Transverse colon (tissue), 4 donors: ENCODE measurements around the gene PSTPIP1. TPM values are rescaled to one million over a fixed set of nuclear protein-coding genes. Genes with fewer than 3 reads are reported as not detected.
A peak's percentile ranks its signal among the peaks of the same experiment; 100 is the strongest.

ENCODE experiments used
- DNase-seq: peaks from one replicate; pipeline ENCODE4 v3.0.0-alpha.2; 2019
- H3K27ac ChIP-seq, 4 donors: fragments of 200-600 bp; sonication (generic); 2 replicates each; pipeline ENCODE4 v1.5.1; 2016 to 2018; ENCODE audit warnings: inconsistent platforms in 4 of 4
- H3K27me3 ChIP-seq: fragments of 200-600 bp; sonication (generic); 2 replicates; pipeline ENCODE4 v1.5.1; 2017; ENCODE audit warnings: inconsistent platforms
- H3K36me3 ChIP-seq, 4 donors: fragments of 200-600 bp; sonication (generic); 2 replicates each; pipeline ENCODE4 v1.5.1; 2017 to 2019; ENCODE audit warnings: inconsistent platforms in 4 of 4
- H3K4me1 ChIP-seq, 4 donors: fragments of 200-600 bp; sonication (generic); 2 replicates each; pipeline ENCODE4 v1.5.1; 2017 to 2020; ENCODE audit warnings: inconsistent platforms in 4 of 4
- H3K4me3 ChIP-seq, 4 donors: fragments of 200-600 bp; sonication (generic); 1 replicate in 1 of 4; 2 replicates in 3 of 4; pipeline versions ENCODE4 v1.5.1 to v1.6.1; 2017 to 2019; ENCODE audit warnings: inconsistent platforms in 4 of 4
- H3K9me3 ChIP-seq, 2 donors: fragments of 200-600 bp; sonication (generic); 2 replicates each; pipeline ENCODE4 v1.5.1; 2017 to 2019; ENCODE audit warnings: inconsistent platforms in 2 of 2
- CTCF ChIP-seq, 5 experiments: fragments of 200-600 bp in 3 of 5; fragments of 450-650 bp in 2 of 5; sonication (generic) in 3 of 5; IDR thresholded peaks; 1 replicate in 2 of 5; 2 replicates in 3 of 5; pipeline ENCODE4 v1.5.1; 2016 to 2017; ENCODE audit warnings: antibody characterized with exemption in 5 of 5, inconsistent platforms in 3 of 5, mild to moderate bottlenecking in 2 of 5, moderate library complexity in 1 of 5
- EP300 ChIP-seq: sonication (generic); formaldehyde crosslinking; IDR thresholded peaks from one replicate; pipeline ENCODE4 v1.6.1; 2017; ENCODE audit warnings: antibody characterized with exemption, low read depth
- POLR2A ChIP-seq: fragments of 450-650 bp; IDR thresholded peaks from one replicate; pipeline ENCODE4 v1.6.1; 2016; ENCODE audit warnings: antibody characterized with exemption, mild to moderate bottlenecking, moderate library complexity
- POLR2AphosphoS5 ChIP-seq, 3 donors: sonication (generic); formaldehyde crosslinking; IDR thresholded peaks; one replicate each; pipeline ENCODE4 v1.6.1; 2016; ENCODE audit warnings: antibody characterized with exemption in 3 of 3
- WGBS, 2 donors: methylation state at CpG; one replicate each; pipeline ENCODE4 v1.1.5; 2018; ENCODE audit warnings: low coverage in 1 of 2; 5-methylcytosine and 5-hydroxymethylcytosine counted together
- in situ Hi-C, 4 donors: fragments of 200-750 bp; cut with MboI; loops; one replicate each; pipeline versions ENCODE4 v1.15.0 to v1.15.1; 2017; ENCODE audit warnings: low sequenced_read_pairs in 3 of 4, low pct_ligation_motif_present in 1 of 4, low pct_unique_long_range_greater_than_20kb in 1 of 4
- intact Hi-C: fragments of 100-400 bp; cut with DNase I; formaldehyde crosslinking; loops from one replicate; pipeline ENCODE4 v1.15.1; 2023; ENCODE audit warnings: low total_unique reads
- total RNA-seq, 4 donors: library from RNA; depleted of rRNA; stranded (reverse); fragments of >200 nt; gene quantifications; one replicate each; pipeline ENCODE4 v1.1.0, GENCODE V29; 2016

PSTPIP1 gene
- total RNA-seq, 4 donors from 2014 or later = 1.4 to 35.2 (median 8.7) TPM

- WGBS, 2 donors = 82% methylated on average over 4 of the region's 4 CpGs; no CpG with 5 or more reads in 1 of the 2 donors
- in situ Hi-C loops = no loop called here
- Histone ChIP-seq H3K9me3 (no peaks in the 10 kb centered on the region), H3K36me3 (no peaks in the 10 kb centered on the region), H3K27me3 (no peaks in the 10 kb centered on the region), H3K27ac (no peak overlapping the region), H3K4me3 (no peak overlapping the region), H3K4me1 (peaks cover 0 to 4% (median 0%) of the 10 kb centered on the region in 4 donors)
- DNase-seq = no peak
- intact Hi-C loops = no loop called here
- no peak for TF ChIP-seq EP300
- TF ChIP-seq POLR2A = no peak
- TF ChIP-seq POLR2AphosphoS5 (IDR thresholded peaks at IDR 0.05) = no peak
- no peak for TF ChIP-seq CTCF (IDR thresholded peaks at IDR 0.05)
Observed at GRCh38 chr15:77010857-77011256, 15.9 kb downstream of the PSTPIP1 start.

DNA sequence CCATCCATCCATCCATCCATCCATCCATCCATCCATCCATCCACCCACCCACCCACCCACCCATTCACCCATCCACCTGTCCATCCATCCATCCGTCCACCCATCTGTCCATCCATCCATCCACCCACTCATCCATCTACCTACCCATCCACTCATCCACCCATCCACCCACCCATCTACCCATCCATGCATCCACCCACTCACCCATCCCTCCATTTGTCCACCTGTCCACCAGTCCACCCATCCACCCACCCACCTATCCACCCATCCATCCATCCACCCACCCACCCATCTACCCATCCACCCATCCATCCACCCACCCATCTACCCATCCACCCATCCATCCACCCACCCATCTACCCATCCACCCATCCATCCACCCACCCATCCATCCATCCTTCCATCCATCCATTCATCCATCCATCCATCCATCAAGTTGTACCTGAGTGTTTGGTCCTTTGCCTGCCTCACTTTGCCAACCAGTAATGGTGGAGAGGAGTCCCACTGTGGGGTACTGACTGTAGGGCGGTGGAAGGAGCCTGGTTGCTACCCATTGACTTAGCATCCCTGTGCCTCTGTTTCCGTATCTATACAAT is 17.3 kb downstream of the PSTPIP1 start:
- H3K27ac ChIP-seq = no peak overlapping the region
- in situ Hi-C loops = no loop called here
- no peaks in the 10 kb centered on the region for H3K27me3 ChIP-seq
- no peak overlapping the region for H3K4me3 ChIP-seq
- no peaks in the 10 kb centered on the region for H3K9me3 ChIP-seq
- TF ChIP-seq CTCF (IDR thresholded peaks at IDR 0.05) (no peak), EP300 (no peak), POLR2AphosphoS5 (IDR thresholded peaks at IDR 0.05) (no peak), POLR2A (no peak)
- WGBS, 2 donors = 92 to 100% methylated on average over 1 to 3 of the region's 3 CpGs
- H3K36me3 ChIP-seq = no peaks in the 10 kb centered on the region
- peaks cover 0 to 4% (median 0%) of the 10 kb centered on the region in 4 donors for H3K4me1 ChIP-seq
- intact Hi-C loops = no loop called here
- DNase-seq = no peak

DNA sequence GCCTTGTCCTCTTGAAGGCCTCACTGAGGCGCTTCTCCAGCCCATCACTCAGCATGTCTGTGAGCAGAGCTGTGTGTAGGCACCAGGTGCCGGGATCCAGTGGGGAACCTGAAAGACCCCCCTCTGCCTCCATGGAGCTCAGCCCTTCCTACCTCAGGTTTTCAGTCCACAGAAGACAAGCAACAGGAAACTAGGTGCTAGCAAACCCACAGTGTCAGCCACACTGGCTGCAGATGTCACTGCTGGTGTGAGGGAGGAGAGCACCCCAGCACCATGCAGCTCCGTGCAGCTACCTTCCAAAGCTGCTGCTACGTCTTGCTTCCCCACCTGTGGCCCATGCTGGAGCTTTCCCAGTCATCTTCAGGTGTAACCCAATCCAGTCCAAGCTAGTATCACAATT is 17.9 kb downstream of the PSTPIP1 start:
- peaks cover 0 to 4% (median 0%) of the 10 kb centered on the region in 4 donors for H3K4me1 ChIP-seq
- H3K36me3 ChIP-seq = no peaks in the 10 kb centered on the region
- WGBS, 2 donors = 52% methylated on average over 4 of the region's 4 CpGs; no CpG with 5 or more reads in 1 of the 2 donors
- H3K4me3 ChIP-seq = no peak overlapping the region
- TF ChIP-seq CTCF (IDR thresholded peaks at IDR 0.05) = no peak
- TF ChIP-seq POLR2AphosphoS5 (IDR thresholded peaks at IDR 0.05) = peak in 1 of 3 donors; percentile 8
- intact Hi-C loops = no loop called here
- no peaks in the 10 kb centered on the region for H3K9me3 ChIP-seq
- in situ Hi-C loops = no loop called here
- no peaks in the 10 kb centered on the region for H3K27me3 ChIP-seq
- H3K27ac ChIP-seq = peak overlapping the region in 3 of 4 donors; percentile 8 to 47 (median 36)
- DNase-seq = peak; percentile 35

DNA sequence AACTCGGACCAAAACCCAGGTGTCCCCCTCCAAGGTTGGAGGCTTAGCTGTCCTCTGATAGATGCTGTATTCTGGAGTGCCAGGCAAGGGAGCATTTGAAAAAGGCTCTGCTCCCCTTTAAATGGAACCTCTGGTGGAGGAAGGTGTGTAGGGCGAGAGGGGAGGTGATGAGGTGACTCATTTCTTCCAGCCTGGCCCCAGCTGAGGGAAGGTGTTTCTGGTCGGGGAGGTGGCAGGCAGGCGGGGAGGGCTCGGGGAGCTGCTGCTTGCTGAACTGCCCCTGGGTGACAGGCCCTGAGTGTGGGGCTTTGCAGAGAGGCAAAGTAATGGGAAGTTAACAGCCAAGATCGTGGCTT is 18.8 kb downstream of the PSTPIP1 start:
- in situ Hi-C loops = no loop called here

More for the DNA sequence above, 18.8 kb downstream of the PSTPIP1 start:
- no peak overlapping the region for H3K4me3 ChIP-seq
- H3K9me3 ChIP-seq = no peaks in the 10 kb centered on the region
- 53% methylated on average over 6 of the region's 6 CpGs; no CpG with 5 or more reads in 1 of the 2 donors for WGBS, 2 donors
- no peak for TF ChIP-seq POLR2A
- TF ChIP-seq CTCF (IDR thresholded peaks at IDR 0.05) = no peak
- H3K4me1 ChIP-seq = peaks cover 0 to 4% (median 0%) of the 10 kb centered on the region in 4 donors
- intact Hi-C loops = no loop called here
- no peaks in the 10 kb centered on the region for H3K27me3 ChIP-seq
- DNase-seq = peak; percentile 53
- H3K27ac ChIP-seq = peak overlapping the region; percentile 21 to 55 (median 38)
- no peaks in the 10 kb centered on the region for H3K36me3 ChIP-seq
